Measurements from ENCODE around the gene RET. TPM values are rescaled to one million over a fixed set of nuclear protein-coding genes. Genes with fewer than 3 reads are reported as not detected.
"Not testable (repeated sequence)": the region's sequence is repeated elsewhere in the genome, so short reads cannot be mapped to it uniquely, and the experiment has no call there.

Gene RET
- total RNA-seq, 1 donor from 2014 or later: 1.2 TPM

DNA sequence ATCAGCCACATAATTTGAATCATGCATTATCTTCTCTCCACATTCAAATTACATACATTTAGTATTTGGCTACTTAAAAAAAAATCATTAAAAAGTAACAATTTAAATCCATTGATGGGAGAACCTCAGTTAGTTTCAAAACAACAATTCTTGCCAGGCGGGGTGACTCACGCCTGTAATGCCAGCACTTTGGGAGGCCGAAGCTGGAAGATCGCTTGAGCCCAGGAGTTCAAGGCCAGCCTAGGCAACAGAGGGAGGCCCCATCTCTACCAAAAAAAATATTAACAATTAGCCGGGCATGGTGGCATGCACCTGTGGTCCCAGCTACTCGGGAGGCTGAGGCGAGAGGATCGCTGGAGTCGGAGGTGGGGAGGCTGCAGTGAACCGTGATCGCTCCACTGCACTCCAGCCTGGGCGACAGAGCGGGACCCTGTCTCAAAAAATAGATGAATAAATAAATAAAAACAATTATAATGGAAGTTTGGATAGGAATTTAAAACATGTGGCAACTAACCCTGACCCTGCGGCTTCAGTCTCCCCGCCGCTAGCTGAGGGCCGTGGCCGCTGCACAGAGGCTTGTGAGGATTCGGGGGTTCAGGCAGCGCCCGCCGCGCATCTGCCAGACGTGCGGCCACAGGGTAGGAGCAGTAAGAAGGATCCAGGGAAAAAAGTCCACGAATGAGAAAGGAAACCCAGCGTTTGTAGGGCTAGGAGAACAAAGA is 60.3 kb downstream of the RET start:
- DNase-seq: no peak

DNA sequence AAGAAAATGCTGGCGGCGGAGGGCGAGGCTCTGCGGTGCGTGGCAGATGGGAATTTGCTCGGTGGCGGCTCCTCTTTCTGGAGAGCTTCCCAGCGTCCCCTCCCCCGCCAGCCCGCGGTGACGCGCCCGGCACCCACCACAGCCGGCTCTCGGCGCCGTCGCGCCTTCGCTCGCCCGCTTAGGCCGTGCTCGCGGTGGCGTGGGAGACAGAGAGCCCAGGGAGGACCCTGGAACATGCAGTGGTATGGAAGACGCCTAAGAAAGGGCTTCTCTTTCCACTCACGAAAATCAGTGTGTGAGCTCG is 60.8 kb downstream of the RET start:
- peak; percentile 59 for DNase-seq

- DNase-seq: peak; percentile 83
These were observed 61.3 kb downstream of the RET start, which contains the start of gene CSGALNACT2 for GRCh38 chr10:43138021-43138756. CSGALNACT2 (plus strand) TSS chr10:43138445; CDS start chr10:43155150, 16,705 bp downstream.

DNA sequence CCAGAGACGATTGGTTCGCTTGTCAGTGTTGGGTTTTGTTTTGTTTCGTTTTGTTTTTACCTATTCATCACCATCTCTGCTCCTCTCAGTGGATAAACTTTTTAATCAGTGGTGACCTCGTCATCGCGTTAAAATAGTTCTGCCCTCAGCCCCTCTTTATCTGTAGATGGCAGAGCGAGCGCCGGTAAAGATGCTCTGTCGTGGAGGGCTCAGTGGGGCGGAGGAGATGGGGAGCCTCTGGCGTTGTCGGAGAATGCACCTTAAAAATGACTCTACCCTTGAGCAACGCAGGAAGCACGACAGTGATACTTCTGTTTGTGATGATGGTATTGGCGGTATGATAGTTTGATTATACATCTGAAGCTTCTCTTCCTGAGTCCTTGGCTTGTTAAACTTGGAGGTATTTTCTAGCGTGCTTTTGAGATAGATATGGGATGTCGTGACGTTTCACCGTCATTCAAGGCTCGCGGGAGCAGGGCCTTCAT is 61.9 kb downstream of the RET start:
- DNase-seq: peak; percentile 59

- DNase-seq: no peak
These were observed 64.6 kb downstream of the RET start for GRCh38 chr10:43141421-43141820.

DNA sequence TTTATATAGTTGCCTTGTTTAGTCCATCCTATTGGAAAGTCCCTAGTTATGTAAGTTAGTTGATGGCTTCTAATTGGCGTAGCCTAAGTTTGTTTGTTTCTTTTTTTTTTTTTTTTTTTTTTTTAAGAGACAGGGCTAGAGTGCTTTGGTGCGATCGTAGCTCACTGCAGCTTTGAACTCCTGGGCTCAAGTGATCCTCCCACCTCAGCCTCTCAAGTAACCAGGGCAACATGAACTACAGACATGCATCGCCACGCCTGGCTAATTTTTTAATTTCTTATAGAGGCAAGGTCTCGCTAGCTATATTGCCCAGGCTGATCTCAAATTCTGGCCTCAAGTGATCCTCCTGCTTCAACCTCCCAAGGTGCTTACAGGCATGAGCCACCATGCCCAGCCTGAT is 68.4 kb downstream of the RET start:
- no peak for DNase-seq

DNA sequence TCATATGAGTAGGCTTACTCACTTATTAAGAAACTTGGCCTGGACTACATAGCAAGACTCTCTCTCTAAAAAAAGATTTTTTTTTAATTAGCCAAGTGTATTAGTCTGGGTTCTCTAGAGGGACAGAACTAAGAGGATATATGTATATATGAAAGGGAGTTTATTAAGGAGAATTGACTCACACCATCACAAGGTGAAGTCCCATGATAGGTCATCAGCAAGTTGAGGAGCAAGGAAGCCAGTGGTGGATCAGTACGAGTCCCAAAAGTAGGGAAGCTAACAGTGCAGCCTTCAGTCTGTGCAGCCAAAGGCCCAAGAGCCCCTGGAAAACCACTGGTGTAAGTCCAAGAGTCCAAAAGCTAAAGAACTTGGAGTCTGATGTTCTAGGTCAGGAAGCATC is 69.1 kb downstream of the RET start:
- not testable (repeated sequence) for DNase-seq

- DNase-seq: no peak
These were observed 74.5 kb downstream of the RET start for GRCh38 chr10:43151371-43151770.

DNA sequence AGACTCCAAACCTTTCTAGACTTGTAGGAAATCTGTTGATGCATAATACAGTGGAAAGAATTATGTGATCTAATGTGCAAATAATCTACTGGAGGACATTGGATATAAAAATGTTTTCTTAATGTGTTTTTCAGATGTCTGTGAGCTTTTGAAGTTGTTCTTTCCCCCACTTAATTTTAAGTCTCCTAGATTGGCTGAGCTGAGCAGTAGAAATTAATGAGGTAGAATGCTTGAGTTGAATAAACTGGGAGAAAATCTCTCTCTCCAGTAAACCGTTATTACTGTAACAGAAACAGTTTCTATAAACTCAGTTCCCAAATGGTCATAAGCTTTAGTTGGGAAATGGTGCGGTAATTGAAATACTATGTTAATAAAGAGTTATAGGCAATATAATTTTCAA is 77.0 kb downstream of the RET start:
- no peak for DNase-seq

DNA sequence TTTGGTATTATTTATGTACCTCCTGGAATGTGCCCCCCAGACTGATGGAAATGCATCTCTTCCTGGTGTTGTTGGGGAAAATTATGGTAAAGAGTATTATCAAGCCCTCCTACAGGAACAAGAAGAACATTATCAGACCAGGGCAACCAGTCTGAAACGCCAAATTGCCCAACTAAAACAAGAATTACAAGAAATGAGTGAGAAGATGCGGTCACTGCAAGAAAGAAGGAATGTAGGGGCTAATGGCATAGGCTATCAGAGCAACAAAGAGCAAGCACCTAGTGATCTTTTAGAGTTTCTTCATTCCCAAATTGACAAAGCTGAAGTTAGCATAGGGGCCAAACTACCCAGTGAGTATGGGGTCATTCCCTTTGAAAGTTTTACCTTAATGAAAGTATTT is 78.4 kb downstream of the RET start:
- DNase-seq: no peak

GRCh38 chr10:43155741-43156140 is 78.9 kb downstream of the RET start:
- no peak for DNase-seq

DNA sequence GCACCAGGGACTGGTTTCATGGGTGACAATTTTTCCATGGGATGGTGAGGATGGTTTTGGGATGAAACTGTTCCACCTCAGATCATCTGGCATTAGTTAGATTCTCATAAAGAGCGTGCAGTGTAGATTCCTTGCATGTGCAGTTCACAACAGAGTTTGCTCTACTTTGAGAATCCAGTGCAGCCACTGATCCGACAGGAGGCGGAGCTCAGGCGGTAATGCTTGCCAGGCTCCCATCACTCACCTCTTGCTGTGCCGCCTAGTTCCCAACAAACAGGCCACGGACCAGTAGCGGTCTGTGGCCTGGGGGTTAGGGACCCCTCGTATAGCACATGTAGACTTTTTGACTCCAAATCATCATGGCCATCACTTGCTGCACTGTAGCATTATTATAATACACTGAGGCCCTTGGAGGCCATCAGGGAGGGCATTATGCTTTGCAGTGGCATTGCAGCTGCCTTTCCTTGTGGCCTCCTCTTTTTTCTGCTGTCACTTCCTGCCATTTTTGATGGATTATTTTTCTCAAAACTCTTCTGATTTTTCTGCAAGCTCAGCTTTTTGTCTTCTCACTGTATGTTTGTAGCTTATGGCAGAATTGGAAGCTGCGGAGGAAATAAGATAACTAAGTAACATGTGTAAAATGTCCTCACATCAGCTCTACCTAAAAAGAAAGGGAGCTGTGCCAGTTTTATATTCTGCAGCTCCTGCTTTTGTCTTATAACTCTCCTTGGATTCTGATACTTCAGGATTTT is 79.9 kb downstream of the RET start:
- DNase-seq: no peak

- no peak for DNase-seq
These were observed 81.8 kb downstream of the RET start for GRCh38 chr10:43158636-43159035.

DNA sequence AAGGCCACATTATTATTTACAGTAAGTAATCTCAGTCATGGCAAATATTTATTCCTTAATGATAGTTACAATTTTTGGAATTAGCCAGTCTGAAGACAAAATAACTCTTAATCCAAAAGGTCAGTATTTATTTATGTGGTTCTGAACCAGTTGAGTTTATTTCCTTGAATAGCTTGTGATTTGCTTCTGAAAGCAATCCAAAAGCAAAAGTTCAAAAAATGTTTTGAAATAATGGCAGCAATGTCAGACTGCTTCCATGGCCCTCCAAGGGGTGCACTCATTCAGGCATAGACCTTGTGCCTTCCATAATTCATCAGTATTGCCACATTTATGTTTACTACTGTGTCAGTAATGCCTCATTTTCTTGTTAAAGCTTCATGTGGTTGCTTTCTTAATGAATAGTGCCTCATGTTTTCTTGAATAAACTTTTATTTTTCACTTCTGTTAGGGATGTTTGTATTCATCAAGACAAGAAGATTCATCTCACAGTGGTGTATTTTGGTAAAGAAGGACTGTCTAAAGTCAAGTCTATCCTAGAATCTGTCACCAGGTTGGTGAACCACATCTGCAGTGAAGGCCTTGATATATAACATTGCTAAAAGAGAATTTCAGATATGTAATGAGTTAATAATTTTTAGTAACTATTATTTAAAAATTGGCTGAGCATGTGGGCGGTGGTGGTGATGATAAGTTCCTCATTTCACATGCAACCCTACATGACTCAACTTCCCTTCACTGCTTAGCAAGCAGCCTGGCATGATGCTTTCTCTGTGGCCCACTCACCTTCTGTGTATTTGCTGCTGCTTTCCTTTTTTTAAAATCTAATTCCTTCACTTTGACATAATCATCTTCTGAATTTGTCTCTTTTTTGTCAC is 83.4 kb downstream of the RET start:
- DNase-seq: peak; percentile 67

DNA sequence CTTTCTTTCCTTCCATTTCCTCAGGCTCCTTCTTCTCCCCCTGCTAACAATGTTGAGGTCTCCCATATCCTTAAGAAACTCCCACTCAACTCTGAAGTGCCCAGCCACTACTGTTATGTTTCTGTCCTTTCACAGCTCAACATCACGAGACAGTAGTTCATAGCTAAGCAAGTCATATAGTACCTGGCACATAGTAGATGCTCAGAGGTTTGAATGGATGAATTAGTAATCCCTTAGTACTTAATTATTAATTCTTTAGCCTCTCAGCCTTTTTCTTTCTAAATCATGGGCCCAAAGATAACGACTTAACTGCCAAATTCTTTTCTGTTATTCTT is 84.0 kb downstream of the RET start:
- DNase-seq: no peak

GRCh38 chr10:43162604-43163003 is 85.7 kb downstream of the RET start:
- DNase-seq: no peak

- DNase-seq: peak; percentile 21
These were observed 89.5 kb downstream of the RET start for GRCh38 chr10:43166207-43166879.

- peak; percentile 11 for DNase-seq
These were observed 90.1 kb downstream of the RET start for GRCh38 chr10:43166880-43167497.

DNA sequence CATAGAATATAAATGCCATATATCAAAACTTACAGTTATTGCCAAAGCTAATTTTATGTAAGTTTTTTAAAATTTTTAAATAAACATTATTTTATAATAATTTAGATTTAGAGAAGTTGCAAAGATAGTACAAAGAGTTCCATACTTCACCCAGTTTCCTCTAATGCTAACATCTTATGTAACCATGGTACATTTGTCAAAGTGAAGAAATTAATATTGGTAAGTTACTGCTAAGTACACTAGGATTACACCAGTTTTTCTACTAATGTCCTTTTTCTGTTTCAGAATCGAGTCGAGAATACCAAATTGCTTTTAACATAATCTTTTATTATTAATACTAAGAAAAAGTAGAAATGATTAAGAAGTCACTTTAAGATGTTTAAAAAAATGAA is 90.6 kb downstream of the RET start:
- no peak for DNase-seq

- no peak for DNase-seq
These were observed 93.6 kb downstream of the RET start for GRCh38 chr10:43170491-43170890.

- no peak for DNase-seq
These were observed 95.8 kb downstream of the RET start for GRCh38 chr10:43172645-43173044.

GRCh38 chr10:43173120-43173519 is 96.3 kb downstream of the RET start:
- no peak for DNase-seq

Measured in dermis blood vessel endothelial cell (primary cell).